ENCODE measurements around the gene PRM1.

PRM1 gene

DNA sequence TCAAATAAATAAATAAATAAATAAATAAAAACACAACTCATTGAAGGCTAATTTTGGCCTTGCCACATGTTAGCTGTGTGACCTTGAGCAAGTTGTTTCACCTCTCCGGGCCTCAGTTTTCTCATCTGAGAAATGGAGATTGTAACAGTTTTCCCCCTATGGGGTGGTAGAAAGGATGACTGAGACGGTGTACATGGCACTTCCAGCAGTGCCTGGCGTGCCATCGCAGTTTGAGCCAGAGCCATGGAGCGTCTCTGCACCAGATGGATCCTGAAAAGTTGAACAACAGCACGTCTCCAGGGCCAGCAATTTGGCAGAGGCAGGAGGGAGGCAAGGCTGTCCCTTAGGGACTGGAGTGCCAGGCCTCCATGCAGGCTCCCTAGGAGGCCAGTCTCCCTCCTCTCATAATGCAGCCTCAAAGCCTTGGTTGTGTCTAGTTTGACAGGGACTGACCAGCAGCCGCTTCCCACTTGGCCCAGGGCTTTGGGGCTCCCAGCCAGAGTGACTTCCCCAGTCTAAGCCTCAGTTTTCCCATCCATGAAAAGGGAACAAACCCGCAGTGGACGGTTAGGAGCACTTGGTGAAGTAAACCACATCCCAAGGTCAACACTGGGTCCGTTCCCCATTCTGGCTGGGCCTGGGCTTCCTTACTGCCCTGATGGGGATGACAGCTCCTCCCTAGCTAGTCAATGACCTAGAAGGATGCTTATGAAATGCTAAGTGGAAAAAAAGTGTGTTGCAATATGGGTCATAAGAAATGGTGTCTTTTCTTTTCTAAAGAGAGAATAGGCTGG is 44.5 kb downstream of the PRM1 start:
- DNase-seq (ENCODE audit: low spot score): no peak

DNA sequence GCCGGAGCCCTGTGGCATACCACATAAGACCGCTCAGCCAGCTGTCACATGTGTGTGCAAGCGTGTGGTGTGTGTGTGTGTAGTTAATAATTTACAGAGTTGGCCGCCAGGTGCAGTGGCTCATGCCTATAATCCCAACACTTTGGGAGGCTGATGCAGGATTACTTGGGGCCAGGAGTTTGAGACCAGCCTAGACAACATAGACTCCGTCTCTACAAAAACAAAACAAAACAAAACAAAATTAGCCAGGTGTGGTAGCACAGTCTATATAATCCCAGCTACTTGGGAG is 45.5 kb downstream of the PRM1 start:
- DNase-seq (ENCODE audit: low spot score): no peak

DNA sequence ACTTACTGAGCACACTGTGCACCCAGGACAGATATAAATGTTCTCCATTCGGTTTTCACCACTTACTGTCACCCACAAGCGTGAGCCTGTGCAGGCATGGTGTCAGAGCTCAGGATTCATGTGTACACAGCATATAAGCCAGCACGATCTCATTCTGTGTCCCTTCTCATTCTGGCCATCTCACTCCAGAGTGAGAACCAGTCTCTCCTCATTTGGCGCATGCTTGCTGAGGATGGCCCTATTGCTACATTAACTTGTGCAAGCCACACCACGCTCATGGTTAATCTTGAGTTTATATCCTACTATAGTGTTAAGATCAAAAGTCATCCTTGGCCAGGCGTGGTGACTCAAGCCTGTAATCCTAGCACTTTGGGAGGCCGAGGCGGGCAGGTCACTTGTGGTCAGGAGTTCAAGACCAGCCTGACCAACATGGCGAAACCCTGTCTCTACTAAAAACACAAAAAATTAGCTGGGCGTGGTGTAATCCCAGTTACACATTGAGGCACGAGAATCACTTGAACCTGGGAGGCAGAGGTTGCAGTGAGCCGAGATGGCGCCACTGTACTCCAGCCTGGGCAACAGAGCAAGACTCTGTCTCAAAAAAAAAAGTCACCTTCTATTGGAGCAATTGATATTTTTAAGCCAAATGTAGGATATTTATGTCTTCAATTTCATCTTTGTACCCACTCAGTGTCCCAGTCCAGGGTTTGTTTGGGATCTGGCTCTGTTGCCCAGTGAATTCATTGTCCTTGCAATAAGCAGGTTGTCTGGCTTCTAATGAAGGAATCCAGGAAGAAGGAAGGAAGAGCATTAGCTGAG is 46.0 kb downstream of the PRM1 start:
- DNase-seq (ENCODE audit: low spot score): no peak

DNA sequence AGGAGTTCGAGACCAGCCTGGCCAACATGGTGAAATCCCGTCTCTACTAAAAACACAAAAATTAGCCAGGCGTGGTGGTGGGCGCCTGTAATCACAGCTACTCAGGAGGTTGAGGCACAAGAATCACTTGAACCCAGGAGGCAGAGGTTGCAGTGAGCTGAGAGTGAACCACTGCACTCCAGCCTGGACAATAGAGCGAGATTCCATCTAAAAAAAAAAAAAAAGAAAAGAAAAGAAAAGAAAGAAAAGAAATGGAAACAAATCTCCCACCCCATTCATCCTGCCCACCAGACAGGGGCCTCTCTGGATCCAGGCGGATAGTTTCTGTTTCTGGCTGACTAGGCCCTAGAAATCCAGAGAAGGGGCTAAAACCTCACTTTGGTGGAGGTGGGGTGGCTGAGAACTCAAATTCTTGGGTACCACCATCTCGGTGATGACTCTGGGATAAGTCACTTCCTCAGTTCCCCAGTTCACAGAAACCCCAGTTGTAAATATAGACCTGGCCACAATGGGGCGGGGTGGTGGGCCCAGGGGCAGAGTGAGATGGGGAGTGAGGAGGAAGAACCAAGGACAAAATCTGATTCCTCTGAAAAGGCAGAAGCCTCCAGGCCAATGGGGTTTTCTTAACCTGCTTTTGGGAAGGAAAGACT is 47.3 kb downstream of the PRM1 start:
- DNase-seq (ENCODE audit: low spot score): no peak

DNA sequence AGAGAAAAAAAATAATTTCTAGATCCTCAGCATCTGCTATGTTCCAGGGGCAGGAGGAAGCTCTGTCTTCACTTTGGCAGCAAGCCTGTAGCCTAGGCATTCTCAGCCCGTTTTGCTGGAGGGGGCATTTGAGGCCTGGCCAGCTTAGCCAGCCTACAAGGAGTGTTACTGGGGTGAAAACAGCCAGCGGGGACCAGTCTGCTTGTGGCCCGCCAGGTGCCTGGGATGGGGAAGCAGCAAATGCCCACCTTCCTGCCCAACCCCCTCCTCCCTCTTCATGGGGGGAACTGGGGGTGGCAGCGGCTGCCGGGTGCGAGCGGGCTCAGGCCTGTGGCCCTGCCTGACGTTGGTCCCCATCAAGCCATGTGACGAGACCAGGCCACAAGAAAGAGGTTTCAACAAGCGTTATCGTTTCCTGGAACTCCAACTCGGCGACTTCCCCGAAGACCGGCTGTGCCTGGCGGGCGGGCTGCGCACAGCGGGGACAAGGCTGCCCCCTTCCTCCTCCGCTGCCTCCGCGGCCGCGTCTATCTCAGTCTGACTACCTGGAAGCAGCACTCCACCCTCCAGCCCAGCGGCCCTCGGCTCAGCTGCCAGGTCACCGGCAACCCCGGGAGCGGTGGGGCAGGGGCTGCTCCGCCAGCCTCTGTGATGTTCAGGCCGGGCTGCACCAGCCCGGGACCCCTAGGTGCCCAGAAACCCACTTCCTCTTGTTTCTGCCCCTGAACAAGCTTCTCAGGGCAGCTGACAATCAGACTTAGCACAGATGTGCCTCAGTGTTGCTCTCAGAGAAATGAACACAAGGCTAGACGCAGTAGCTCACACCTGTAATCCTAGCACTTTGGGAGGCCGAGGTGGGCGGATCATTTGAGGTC is 48.0 kb downstream of the PRM1 start:
- DNase-seq (ENCODE audit: low spot score): no peak

DNA sequence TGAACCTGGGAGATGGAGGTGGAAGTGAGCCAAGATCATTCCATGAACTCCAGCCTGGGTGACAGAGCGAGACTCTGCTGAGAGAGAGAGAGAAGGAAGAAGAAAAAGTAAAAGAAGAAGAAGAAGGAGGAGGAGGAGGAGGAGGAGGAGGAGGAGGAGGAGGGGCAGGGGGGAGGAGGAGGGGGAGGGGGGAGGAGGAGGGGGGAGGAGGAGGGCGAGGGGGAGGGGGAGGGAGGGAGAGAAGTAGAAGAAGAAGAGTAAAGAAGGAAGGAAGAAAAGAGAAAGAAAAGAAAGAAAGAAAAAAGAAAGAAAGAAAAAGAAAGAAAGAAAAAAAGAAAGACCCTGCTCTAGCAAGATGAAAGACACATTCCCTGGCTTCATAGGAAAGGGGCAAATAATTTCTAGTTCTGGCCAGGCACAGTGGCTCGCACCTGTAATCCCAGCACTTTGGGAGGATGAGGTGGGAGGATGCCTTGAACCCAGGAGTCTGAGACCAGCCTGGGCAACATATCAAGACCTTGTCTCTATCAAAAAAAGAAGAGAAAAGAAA is 48.8 kb downstream of the PRM1 start:
- DNase-seq (ENCODE audit: low spot score): no peak

DNA sequence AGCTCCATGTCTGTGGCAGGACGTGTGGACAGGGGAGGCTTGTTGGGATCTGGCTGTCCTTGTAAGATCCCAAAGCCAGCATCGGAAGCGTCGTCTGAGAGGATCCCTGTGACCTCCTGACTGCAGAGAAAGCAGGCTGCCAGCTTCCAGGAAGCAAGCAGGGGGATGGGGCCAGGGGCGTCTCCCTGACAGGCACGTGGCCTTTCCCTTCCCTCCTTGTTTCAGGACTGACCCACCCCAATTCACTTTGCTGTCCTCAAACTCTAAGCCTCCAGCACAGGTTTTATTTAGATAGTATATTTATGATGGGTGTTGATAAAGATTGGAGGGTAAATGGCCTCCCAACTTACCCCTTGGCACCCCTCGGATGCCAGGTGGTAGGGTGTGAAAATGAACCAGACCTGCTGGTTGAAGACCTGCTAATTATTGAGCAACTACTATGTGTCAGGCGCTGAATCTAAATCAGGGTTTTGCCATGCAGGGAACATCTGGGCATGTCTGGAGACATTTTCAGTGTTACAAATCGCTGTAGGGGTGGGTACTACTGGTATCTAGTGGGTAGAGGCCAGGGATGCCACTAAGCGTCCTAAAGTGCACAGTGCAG is 49.7 kb downstream of the PRM1 start:
- no peak for DNase-seq (ENCODE audit: low spot score)
